Amniotic epithelial cell (primary cell): Measurements from ENCODE around the gene MOAP1.
A peak's percentile ranks its signal among the peaks of the same experiment; 100 is the strongest.
"Not testable (repeated sequence)": the region's sequence is repeated elsewhere in the genome, so short reads cannot be mapped to it uniquely, and the experiment has no call there.

Experiments used
- DNase-seq: peaks from one replicate; pipeline ENCODE4 v3.0.0-alpha.2; 2010; ENCODE audit warnings: low read depth

MOAP1 gene

DNA sequence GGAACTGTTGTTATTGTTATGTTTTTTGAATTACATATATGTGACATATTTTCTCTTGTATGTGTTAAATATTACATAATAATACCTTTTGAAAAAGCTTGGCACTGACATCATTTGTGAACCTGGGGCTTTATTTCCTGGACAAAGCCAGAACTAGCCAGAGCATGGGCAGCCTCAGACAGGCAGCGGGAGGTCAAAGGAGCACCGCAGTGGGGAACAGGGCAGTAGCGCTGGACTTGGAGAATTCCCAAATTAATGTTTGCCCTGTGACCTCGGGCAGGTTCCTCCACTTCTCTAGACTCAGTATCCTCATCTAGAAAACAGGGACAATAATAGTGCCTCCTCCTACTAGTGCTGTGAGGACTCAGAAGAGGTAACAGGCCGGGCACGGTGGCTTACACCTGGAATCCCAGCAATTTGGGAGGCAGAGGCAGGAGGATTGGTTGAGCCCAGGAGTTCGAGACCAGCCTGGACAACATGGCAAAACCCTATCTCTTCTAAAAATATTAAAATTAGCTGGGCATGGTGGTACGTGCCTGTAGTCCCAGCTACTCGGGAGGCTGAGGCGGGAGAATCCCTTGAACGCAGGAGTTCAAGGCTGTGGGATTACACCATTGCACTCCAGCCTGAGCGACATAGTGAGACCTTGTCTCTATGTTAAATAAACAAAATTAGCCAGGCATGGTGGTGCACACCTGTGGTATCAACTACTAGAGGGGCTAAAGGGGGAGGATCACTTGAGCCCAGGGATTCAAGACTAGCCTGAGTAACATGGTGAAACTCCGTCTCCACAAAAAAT is 41.6 kb downstream of the MOAP1 start:
- no peak for DNase-seq

DNA sequence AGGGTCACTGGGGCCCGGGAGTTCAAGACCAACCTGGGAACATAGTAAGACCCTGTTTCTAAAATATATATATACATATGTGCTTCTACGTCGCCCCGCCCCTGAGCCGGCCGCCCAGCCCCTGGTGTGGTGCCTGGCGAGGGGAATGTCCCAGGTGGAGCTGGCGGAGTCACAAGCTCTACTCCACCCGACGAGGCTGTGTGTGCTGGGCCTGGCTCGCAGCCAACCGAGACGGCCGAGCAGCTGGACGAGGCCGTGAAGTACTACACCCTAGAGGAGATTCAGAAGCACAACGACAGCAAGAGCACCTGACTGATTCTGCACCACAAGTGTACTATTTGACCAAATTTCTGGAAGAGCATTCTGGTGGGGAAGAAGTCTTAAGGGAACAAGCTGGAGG is 46.8 kb downstream of the MOAP1 start:
- no peak for DNase-seq

DNA sequence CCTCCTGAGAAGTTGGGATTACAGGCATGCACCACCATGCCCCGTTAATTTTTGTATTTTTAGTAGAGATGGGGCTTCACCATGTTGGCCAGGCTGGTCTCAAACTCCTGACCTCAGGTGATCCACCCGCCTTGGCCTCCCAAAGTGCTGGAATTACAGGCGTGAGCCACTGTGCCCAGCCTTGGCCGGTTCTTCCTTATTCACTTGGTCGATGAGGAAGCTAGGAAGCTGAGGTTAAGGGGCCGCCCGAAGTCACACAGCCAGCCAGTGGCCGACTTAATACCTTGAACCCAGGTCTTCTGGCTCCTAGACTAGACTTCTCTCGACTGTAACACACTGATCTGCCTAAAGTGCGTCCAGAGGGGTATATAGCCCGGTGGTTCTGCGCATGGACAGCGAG is 48.2 kb downstream of the MOAP1 start:
- not testable (repeated sequence) for DNase-seq

DNA sequence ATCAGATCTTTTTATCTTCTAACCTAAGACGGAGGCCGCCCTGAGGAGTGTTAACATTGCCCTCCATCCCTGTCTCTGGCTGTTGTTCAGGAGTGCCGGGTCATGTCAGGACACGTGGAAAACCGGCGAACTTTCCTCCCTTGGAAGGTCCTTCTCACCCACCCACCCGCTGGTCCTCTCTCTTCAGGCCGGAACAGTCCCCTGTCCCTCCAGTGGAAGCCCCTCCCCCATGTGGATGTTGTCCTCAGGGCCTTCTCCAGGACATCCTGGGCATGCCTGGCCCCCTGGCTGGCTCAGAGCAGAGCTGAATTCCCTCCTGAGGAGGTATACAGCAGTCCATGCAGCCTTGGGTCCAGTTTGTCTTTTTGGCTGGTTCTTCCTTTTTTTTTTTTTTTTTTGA is 48.7 kb downstream of the MOAP1 start:
- no peak for DNase-seq

DNA sequence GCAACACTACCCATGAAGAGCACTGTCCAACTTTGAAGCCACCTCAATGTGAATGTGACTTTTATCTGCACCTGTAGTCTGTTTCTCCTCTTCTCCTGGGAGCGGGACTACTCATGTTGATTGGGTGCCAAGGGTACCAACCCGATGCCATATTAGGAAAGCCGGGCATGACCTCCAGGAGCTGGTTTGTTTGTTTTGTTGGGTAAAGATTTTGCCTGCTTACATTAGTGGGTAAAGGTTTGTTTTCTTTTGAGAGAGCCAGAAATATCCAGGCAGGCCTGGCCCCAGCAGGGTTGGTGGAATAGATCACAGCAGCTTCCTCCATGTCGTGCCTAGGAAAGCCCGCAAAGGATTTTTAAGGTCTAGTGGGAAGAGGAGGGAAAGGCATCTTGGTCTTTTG is 49.3 kb downstream of the MOAP1 start:
- DNase-seq: no peak

DNA sequence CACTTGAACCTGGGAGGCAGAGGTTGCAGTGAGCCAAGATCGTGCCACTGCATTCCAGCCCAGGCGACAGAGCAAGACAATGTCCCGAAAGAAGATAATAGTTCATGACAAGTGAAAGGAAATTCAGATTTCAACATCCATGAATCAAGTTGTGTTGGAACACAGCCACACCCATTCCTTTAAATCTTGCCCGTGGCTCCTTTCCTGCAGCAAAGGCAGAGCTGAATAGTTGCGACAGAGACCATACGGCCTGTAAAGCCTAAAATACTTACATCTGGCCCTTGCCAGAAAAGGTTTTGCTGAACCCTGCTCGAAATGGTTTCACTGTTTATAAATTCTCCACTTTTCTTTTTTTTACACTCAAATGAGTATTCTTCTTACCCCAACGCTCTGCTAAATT is 51.2 kb downstream of the MOAP1 start:
- DNase-seq: peak; percentile 61

DNA sequence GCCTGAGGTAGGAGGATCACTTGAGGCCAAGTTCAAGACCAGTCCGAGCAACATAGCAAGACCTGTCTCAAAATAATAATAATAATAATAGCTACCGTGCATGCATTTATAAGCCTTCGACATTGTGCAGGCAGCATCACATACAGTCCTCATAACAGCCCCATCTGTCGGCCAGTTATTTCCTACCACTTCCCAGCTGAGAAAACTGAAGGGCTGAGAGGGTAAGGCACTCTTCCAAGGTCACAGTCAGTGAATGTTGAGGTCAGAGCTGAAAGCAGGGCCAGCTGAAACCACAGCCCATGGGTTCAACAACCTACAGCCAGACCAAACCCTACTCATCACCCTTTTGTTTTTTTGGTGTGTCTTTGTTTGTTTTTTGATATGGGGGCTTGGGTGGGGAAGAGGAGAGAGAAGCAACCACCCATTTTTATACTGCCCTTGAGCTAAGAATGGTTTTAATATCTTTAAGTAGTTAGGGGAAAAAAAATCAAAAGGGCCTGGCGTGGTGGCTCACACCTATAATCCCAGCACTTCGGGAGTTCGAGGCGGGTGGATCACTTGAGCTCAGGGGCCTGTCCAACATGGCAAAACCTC is 52.1 kb downstream of the MOAP1 start:
- peak; percentile 50 for DNase-seq
